ENCODE measurements around the gene MKRN2.
"Not testable (repeated sequence)": the region's sequence is repeated elsewhere in the genome, so short reads cannot be mapped to it uniquely, and the experiment has no call there.

Gene MKRN2

GRCh38 chr3:12627370-12627769 is 70.5 kb downstream of the MKRN2 start:
- TF ChIP-seq CTCF (IDR thresholded peaks at IDR 0.05; ENCODE audit: control insufficient read depth, extremely low read depth, insufficient read depth): no peak
- no peak for DNase-seq (ENCODE audit: low read depth)
- no peak overlapping the region for H3K4me3 ChIP-seq (ENCODE audit: low read depth, low read length)

- no peak overlapping the region for H3K4me3 ChIP-seq (ENCODE audit: low read depth, low read length)
- DNase-seq (ENCODE audit: low read depth): no peak
- no peak for TF ChIP-seq CTCF (IDR thresholded peaks at IDR 0.05; ENCODE audit: control insufficient read depth, extremely low read depth, insufficient read depth)
Observed at GRCh38 chr3:12628813-12629212, 71.9 kb downstream of the MKRN2 start.

GRCh38 chr3:12629560-12629959 is 72.7 kb downstream of the MKRN2 start:
- DNase-seq (ENCODE audit: low read depth): peak; percentile 97
- no peak overlapping the region for H3K4me3 ChIP-seq (ENCODE audit: low read depth, low read length)
- no peak for TF ChIP-seq CTCF (IDR thresholded peaks at IDR 0.05; ENCODE audit: control insufficient read depth, extremely low read depth, insufficient read depth)

- no peak overlapping the region for H3K4me3 ChIP-seq (ENCODE audit: low read depth, low read length)
- DNase-seq (ENCODE audit: low read depth): no peak
- TF ChIP-seq CTCF (IDR thresholded peaks at IDR 0.05; ENCODE audit: control insufficient read depth, extremely low read depth, insufficient read depth): no peak
Observed at GRCh38 chr3:12630292-12630691, 73.4 kb downstream of the MKRN2 start.

- DNase-seq (ENCODE audit: low read depth); H3K4me3 ChIP-seq (ENCODE audit: low read depth, low read length): not testable (repeated sequence)
Observed at GRCh38 chr3:12630843-12631242, 74.0 kb downstream of the MKRN2 start.

GRCh38 chr3:12632523-12632922 is 75.6 kb downstream of the MKRN2 start:
- no peak for TF ChIP-seq CTCF (IDR thresholded peaks at IDR 0.05; ENCODE audit: control insufficient read depth, extremely low read depth, insufficient read depth)
- H3K4me3 ChIP-seq (ENCODE audit: low read depth, low read length): no peak overlapping the region
- no peak for DNase-seq (ENCODE audit: low read depth)

- no peak for TF ChIP-seq CTCF (IDR thresholded peaks at IDR 0.05; ENCODE audit: control insufficient read depth, extremely low read depth, insufficient read depth)
- DNase-seq (ENCODE audit: low read depth): no peak
- no peak overlapping the region for H3K4me3 ChIP-seq (ENCODE audit: low read depth, low read length)
Observed at GRCh38 chr3:12633108-12633507, 76.2 kb downstream of the MKRN2 start.
